ENCODE measurements around the gene PDP2.
"Not testable (repeated sequence)": the region's sequence is repeated elsewhere in the genome, so short reads cannot be mapped to it uniquely, and the experiment has no call there.

PDP2 gene

DNA sequence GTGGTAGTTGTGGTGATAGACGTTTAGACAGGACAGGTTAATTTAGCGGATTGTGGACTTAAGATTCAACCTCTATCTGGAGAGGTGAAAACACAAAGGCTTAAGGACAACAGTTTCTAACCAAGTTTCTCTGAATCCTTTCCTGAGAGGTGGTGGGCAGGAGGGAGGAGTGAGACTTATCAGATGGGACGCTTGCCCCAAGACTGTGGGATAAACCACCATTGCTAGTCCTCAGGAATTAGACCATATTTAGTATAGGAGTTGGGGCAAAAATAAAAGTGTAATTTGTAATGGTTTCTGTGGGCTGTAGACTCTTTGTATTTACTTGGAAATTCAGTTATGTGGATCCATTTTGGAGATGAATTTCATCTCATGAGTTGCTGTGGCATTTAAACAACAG is 6.6 kb downstream of the PDP2 start:
- DNase-seq = no peak

DNA sequence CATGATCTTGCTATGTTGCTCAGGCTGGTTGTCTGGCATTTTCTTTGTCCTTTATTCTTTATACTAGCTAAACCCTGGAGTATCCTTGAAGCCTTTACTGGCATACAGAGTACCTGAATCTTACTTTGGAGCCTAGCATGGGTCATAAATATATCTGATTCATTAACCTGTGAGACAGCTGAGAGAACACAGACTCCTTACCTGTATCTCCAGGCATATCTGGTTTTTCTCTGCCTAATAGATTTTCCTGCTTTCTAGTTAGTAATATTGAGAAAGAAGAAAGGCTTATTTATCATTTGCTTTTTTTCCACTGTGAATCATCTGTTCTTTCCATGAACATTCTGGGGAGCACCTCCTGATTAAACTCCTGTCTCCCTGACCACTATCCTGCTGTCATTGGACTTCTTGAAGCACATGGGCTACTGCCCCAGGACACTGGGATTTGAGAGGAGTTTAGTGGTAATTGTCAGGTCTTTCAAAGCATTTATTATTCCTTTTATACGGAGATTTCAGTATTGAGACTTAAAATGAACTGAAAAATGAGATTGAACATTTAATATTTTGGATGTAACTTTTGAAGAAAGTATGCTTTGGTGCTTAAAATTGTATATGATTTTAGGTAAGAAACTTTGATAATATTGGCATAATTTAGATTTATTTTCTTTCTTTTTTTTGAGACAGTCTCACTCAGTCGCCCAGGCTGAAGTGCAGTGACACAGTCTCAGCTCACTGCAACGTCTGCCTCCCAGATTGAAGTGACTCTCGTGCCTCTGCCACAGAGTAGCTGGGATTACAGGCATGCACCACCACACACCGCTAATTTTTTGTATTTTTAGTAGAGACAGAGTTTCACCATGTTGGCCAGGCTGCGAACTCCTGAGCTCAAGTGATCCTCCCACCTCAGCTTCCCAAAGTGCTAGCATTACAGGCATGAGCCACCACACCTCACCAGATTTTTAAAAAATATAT is 8.6 kb downstream of the PDP2 start:
- DNase-seq = no peak

DNA sequence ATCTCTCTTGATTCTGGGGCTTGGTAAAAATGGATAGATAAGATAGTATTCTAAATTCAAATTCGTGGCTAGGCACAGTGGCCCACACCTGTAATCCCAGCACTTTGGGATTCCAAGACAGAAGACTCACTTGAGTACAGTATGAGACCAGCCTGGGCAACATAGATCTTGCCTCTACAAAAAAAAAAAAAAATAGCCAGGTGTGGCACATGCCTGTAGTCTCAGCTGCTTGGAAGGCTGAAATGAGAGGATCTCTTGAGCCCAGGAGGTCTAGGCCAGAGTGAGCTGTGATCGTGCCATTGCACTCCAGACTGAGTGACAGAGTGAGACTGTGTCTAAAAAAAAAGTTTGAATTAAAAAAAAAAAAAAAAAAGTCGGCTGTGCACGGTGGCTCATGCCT is 9.3 kb downstream of the PDP2 start:
- DNase-seq = no peak

DNA sequence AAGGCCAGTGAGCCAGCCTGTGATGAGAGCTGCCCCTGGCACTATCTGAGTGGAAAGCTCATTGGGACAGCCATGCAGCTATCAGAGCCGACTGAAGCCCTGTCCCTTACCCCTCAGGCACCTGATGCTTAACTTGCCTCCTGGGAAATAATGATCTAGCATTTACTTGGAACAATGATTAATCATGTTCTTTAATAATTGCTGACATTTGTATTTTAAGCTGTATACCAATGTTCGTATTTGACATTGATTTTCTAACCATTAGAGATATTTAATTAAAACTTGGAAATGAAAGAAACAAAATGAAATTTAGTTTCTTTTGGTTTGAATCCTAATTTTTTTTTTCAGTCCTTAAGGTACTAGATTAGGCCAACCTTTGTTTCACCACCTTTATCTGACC is 10.5 kb downstream of the PDP2 start:
- no peak for DNase-seq

DNA sequence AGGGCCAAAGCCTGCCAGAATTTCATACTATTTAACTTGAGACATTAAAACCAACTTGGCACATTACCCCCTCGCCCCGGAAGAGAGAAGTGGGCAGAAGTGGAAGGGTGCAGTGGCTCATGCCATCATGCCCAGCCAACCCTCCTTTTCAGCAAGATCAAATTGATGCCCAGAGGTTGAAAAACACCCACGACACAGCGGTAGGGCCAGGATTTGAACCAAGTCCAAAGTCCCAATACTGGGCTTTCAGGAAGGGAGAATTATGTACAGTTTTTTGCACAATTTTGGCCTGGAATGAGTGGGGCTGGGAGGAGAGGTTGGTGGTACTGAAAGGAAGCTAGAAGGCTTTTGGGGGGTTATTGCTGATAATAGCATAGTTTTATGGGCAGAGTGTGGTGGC is 11.0 kb downstream of the PDP2 start:
- no peak for DNase-seq

DNA sequence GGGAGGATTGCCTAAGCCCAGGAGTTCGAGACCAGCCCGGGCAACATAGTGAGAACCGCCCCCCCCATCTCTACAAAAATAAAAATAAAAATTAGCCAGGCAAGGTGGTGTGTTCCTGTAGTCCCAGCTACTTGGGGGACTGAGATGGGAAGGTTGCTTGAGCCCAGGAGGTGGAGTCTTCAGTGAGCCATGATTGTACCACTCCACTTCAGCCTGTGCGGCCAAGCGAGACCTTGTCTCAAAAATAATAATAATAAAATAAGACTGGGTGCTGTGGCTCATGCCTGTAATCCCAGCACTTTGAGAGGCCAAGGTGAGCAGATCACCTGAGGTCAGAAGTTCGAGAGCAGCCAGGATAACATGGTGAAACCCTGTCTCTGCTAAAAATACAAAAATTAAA is 11.5 kb downstream of the PDP2 start:
- DNase-seq = no peak

DNA sequence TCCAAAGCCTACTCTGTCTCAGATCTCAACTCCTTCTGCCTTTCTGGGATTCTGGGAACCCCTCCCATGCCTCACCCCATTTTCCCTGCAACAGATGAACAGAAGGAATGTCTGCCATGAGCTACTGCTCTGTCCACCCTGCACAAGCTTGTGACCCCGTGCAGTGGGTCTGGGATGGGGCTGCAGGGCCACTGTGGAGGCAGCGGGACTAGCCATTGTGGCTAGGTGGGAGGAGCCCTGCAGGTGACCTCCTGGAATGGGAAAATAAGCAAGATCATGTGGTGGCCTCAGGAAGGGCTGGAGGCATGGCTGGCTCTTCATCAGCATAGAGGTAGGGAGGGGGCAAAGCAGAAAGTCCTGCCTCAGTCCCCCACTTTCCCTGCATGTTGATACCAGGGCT is 13.7 kb downstream of the PDP2 start:
- no peak for DNase-seq

DNA sequence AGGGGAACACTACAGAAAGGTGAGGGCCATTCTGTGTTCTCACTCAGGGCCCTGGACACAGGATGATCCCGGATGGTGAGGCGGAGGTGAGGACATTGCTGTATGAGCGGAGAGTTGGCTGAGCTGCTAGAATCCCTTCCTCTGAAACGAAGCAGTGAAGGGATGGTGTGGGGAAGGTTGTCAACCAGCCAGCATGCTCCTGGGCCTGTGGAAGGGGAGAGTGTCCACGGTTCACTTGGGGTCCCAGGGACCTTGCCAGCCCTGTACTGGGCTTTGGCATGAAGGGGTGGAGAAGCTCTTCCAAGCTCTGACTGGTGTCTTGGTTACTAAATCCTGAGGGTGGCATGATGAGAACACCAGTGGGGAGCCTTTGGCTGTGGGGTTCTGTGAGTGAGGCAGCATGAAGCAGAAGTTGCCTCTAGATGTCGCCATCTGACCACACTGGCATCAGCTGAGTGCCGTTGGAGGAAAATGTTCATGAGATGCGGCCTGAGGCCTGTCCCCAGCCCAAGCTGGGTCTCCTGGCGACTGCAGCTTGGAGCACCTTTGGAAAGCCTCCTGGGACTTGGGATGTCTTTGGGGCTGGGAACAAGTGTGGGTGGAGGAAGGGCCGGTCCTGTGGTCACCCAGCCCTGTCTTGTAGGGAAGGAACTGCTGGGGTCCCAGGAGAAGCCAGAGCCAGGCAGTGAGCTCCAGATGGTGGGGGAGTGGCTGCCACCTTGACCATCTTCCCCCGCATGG is 14.8 kb downstream of the PDP2 start:
- DNase-seq = peak; percentile 61

DNA sequence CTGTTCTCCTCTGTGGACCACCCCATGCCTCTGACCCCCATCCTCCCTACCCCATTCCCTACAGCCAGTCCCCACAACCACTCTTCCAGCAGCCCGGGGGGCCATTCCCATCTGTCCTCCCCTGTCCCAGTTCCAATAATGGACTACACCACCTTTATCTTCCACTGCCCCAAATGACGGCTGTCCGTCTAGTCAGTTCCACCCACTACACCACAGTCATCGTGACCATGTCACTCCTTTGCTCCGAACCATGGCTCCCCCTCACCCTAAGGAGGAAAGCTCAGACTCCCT is 15.3 kb downstream of the PDP2 start:
- no peak for DNase-seq

DNA sequence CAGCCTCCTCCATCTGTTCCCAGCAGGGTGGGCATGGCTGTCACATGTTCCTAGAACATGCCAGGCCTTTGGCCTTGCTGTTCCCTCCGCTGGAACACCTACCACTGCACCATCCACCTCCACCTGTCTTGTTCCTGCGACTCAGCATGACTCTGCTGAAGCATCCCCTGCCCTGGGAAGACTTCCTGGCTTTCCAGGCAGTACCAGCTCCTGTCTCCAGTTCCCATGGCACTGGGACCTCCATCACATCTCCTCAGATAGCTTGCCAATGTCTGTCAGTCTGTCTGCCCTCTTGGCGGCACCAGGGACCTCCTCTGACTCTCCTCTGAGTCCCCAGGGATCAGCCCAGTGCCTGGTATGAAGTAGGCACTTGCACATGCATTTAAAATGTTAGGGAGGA is 15.7 kb downstream of the PDP2 start:
- DNase-seq = no peak

DNA sequence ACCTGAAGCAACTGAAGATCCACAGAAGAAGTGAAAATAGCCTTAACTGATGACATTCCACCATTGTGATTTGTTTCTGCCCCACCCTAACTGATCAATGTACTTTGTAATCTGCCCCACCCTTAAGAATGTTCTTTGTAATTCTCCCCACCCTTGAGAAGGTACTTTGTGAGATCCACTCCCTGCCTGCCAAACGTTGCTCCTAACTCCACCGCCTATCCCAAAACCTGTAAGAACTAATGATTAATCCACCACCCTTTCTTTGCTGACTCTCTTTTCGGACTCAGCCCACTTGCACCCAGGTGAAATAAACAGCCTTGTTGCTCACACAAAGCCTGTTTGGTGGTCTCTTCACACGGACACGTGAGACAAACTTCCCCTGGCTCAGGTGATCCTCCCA is 16.4 kb downstream of the PDP2 start:
- not testable (repeated sequence) for DNase-seq

DNA sequence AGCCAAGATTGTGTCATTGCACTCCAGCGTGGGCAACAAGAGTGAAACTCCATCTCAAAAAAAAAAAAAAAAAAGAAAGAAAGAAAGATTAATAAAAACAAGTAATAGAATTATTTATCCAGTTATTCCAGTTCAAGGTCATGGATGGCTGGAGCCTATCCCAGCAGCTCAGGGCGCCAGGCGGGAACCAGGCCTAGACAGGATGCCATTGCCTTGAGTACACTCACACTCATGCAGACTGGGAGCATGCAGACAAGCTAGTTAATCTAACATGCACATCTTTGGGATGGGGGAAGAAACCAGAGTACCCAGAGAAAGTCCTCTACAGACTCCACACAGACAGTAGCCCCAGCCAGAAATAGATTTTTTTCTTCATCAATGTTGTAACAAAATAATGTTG is 17.9 kb downstream of the PDP2 start:
- DNase-seq = no peak

DNA sequence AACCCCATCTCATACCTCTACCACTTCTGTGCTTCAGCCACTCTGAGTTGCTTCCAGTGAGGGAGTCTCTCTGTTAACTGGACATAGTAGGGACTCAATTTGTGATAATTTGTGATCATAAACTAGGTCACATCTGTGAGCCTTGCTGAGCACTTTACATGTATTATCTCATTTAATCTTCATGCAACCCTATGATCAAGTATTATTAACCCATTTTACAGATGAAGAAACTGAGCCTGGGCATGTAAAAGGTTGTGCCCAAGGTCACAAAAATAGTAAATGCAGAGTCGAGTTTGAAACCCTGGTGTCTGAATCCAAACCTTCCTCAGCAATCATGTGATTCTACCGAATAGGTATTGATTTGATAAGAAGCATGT is 18.6 kb downstream of the PDP2 start:
- DNase-seq = no peak

DNA sequence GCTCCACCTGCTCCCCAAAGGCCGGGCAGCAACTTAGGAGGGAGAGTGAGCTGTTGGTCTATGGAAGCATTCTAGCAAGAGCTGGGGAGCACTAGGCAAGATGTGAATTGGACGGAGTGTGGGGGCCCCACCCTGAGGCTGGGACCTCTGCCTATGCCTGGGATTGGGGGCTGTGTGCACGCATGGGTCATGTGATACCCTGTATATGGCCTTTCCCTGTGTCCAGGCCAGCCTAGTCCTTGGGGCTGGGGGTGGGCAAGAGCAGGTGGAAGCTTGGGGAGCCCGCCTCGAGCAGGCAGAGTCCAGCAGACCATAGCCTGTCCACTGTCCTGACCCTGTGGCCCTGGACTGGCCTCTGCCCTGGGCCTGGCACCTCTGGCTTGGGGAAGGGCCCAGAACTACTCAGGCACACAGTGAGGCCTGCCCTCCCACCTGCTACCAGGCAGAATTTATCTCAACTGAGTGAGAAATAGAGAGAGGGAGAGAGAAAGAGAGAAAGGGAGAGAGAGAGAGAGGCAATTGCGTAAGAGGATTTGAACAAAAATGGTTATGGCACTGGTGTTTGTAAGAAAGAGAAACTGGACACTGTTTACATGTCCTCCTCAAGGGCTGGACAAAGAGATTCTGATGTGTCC is 19.1 kb downstream of the PDP2 start:
- DNase-seq = no peak

DNA sequence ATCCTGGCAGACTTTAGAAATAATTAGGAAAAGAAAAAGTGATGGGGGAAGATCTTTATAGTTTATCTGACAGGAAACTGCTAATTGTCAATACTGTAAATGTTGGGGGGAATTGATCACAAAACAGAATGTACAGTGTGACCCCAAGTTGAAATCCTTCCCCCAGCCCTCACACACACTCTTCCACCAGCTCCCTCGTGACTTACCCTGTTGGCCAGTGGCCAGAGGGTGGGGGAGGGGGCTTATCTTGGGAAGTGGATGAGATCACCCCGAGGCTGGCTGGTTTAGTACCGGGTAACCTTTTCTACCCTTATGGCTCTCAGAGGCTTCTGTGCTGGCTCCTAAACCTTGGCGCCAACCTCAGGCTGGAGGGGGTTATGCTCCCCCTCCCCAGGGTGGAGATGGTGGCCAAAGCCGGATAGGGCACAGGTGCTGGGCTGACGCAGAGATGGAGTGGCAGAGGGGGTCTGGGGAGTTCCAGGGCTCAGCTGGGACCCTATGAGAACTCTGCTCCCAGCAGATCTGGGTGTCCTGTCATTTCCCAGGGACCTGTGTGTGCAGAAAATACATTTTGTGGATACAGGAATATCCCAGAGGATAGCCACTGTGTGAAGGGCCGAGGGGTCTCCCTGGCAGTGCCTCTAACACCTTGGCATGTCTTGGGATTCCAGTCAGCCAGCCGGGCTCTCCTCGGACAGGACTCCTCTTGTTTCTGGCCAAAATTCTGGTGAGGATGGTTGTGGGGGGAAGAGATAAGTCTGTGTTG is 19.8 kb downstream of the PDP2 start:
- DNase-seq = no peak

DNA sequence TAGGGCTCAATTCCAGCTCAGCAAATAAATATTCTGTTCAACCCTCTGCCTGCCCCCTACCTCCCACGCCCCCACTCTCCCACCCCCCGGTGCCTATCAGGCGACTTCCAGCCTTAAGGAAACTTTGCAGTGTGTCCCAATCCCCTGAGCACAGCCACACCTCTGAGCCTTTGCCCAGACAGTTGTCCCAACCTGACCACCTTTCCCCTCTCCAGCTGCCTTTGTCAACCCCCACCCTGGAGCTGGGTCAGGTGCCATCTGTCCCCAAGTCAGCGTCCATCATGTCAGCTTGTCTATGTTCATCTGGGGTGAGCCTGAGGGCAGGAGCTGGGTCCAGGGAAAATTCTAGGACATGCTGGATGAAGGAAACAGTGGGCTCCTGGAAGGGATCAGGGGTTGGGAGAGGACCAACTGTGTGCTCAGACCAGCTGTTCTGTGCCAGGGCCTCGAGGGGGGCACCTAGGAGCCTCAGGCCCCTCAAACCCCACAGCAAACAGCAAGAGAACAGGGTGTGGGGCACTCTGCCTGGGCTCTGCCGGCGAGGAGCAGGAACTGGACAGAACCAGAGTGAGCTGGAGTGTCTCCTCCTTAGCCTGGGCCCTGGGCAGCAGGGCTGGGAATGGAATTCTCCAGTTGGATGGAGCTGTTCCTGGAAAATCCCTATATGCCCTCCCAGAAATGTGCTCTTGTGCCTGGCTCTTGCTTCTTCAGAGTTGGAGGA is 20.6 kb downstream of the PDP2 start:
- no peak for DNase-seq

DNA sequence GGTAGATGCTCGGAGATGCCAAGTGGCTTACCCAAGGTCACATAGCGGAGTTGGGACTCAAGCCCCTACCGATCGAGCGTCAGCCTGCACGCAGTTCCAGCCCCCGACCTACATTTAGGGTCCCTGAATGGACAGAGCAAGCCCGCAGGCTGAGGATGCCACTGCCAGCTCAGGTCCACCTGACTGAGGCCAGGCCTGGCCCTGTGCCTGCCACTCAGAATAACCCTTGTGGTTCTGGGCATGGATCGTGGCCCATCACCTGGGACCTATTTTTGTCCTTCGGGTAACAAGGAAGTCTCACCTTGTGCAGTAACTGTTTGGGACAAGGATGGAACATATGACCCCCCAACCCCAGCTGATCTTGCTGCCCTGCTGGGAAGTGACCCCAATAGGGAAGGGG is 21.3 kb downstream of the PDP2 start:
- DNase-seq = no peak

DNA sequence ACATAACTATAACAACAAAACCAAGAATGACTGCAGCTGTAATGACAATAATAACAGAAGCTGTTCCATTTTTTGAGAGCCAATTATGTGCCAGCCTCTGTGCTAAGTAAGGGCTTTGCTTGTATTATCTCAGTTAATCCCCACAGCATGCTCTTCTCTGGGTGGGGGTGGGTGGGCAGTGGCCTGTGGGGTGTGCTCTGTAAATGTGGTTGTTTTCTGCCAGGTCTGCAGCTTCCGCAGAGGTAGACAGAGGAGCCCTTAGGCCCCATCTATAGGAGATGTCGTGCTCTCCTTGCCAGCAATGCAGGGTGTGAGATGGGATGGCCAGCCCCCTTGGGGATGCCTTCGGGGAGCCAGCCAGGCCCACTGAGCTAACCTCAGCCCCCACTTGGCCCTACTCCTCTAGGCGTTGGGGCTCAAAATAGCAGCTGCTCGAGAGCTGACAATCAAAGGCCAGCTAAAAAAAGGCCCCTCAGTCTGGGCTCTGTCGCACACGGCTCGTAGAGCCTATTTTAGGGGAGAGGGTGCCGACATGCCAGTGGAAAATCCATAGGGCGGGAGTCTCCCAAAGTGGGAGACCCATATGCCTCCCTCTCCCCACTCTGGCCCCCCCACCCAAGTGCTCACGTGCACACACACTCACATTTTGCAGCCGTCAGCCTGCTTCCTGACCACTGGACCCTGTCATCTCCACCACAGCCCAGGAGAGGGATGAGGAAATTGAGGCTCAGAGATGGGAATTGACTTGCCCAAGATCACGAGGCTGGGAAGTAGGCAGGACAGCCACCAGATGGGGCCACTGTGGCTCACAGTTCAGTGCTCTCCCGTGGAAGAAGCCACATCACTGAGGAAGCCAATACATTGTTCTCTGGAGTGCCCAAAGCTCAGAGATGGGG is 22.6 kb downstream of the PDP2 start:
- DNase-seq = no peak

DNA sequence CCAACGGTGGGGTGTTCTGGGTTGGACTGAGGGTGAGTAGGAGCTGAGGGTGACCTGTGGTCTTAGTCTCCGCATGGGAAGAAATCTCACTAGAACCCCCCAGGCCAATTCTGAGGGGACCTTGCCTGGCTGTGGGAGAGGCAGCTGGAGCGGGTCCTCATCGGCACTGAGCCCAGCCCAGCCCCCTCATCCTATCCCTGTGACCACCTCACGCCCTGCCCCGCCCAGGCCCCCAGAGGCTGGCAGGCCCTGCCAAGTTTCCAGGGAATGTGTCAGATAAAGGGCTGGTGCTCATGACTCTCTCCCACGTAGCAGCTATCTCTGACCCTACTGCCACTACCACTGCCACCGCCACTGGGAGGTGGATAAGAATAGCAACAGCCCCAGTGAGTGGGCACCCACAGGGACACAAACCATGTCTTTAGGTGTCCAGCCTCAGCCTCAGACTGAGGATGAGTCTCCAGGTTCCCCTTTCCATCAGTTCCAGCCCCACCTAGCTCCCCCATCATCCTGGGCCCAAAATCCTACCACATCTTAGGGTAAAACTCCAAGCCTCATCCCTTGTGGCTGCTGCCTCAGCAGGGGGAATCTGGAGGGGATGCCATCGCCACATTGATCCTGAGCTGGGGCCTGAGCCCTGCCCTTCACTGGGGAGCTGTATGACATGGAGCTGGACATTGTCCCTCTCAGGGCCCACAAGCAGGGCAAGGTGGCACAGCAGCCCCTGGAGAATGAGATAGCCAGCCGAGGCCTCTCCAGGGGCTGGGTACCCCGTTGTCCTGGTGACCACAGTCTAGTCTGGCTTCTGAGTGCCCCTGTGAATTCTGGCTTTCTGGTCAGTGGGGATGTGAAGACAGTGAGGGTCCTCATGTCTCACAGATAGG is 23.5 kb downstream of the PDP2 start:
- DNase-seq = no peak

DNA sequence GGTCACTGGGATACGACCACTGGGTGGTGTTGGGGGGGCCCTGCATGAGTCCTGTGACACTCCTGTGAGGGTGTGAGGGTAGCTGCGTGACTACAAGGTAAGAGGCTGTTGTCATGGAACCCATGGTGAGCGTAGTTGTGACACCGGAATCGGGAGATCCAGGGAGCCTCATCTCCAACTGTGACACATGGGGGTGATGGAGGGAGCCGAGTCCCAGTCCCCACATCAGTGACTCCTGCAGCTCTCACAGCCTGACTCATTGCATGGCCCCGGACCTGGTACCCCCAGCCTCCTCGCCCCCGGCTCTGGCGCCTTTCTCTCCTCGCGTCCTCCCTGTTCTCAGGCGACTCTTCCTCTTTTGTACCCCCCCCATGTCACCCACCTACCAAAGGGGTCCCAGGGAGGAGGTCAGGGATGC is 24.1 kb downstream of the PDP2 start:
- no peak for DNase-seq

Measured in CD4-positive, alpha-beta T cell treated with Interleukin-6 for 4 hours (primary cell).